Thyroid gland (tissue), 4 donors: ENCODE measurements around the gene GPR173.

ENCODE experiments used
- POLR2A ChIP-seq, 2 donors: fragments of 450-650 bp; IDR thresholded peaks; one replicate each; pipeline ENCODE4 v1.6.1; 2017; ENCODE audit warnings: antibody characterized with exemption in 2 of 2, mild to moderate bottlenecking in 2 of 2, moderate library complexity in 1 of 2
- TF ChIP-seq, protein P1 (sequence below), 6 experiments: fragments of 200-600 bp in 3 of 6; fragments of 450-650 bp in 3 of 6; sonication (generic) in 3 of 6; IDR thresholded peaks; one replicate each; pipeline ENCODE4 v1.5.1; 2016 to 2019; ENCODE audit warnings: antibody characterized with exemption in 6 of 6, mild to moderate bottlenecking in 2 of 6, inconsistent platforms in 1 of 6, moderate library complexity in 1 of 6

DNA sequence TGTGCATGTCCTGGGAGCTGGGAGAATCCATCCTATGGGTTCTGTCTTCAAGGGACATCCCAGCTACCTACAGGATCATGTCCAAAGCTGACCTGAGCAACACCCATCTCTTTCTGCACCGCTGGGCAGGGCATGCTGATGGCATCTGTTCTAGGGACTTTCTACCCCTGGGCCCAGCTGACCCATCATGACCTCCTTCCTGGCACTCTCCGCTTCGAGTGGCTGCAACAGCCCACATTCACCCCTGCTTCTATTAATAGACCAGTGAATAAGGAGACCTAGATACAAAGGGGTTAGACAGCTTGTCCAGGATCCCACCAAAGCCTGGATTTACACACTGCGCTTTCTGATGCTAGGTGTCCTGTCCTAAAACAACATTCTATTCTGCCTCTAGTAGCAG, 44.6 kb upstream of the GPR173 start:
- TF ChIP-seq, protein P1, sequence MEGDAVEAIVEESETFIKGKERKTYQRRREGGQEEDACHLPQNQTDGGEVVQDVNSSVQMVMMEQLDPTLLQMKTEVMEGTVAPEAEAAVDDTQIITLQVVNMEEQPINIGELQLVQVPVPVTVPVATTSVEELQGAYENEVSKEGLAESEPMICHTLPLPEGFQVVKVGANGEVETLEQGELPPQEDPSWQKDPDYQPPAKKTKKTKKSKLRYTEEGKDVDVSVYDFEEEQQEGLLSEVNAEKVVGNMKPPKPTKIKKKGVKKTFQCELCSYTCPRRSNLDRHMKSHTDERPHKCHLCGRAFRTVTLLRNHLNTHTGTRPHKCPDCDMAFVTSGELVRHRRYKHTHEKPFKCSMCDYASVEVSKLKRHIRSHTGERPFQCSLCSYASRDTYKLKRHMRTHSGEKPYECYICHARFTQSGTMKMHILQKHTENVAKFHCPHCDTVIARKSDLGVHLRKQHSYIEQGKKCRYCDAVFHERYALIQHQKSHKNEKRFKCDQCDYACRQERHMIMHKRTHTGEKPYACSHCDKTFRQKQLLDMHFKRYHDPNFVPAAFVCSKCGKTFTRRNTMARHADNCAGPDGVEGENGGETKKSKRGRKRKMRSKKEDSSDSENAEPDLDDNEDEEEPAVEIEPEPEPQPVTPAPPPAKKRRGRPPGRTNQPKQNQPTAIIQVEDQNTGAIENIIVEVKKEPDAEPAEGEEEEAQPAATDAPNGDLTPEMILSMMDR (IDR thresholded peaks at IDR 0.05): no peak
- TF ChIP-seq POLR2A (IDR thresholded peaks at IDR 0.05): no peak
